Breast epithelium (tissue), 4 donors: ENCODE results near the gene SLC17A7. TPM values are rescaled to one million over a fixed set of nuclear protein-coding genes. Genes with fewer than 3 reads are reported as not detected.
A peak's percentile ranks its signal among the peaks of the same experiment; 100 is the strongest.

Experiments used
- DNase-seq, 2 donors: peaks; one replicate each; pipeline ENCODE4 v3.0.0-alpha.2; 2019; ENCODE audit warnings: low spot score in 2 of 2
- H3K27ac ChIP-seq, 2 donors: fragments of 200-600 bp; sonication (generic) in 1 of 2; one replicate each; pipeline ENCODE4 v1.5.1; 2016 to 2019; ENCODE audit warnings: mild to moderate bottlenecking in 1 of 2
- H3K27me3 ChIP-seq, 2 donors: fragments of 200-600 bp; sonication (generic) in 1 of 2; one replicate each; pipeline versions ENCODE4 v1.5.1 to v1.6.0; 2017 to 2019; ENCODE audit warnings: control low read depth in 1 of 2, mild to moderate bottlenecking in 1 of 2
- H3K36me3 ChIP-seq: fragments of 200-600 bp; one replicate; pipeline ENCODE4 v1.5.1; 2019
- H3K4me1 ChIP-seq, 2 donors: fragments of 200-600 bp; sonication (generic); one replicate each; pipeline ENCODE4 v1.5.1; 2016 to 2019; ENCODE audit warnings: control low read depth in 1 of 2
- H3K4me3 ChIP-seq, 3 donors: fragments of 200-600 bp; sonication (generic); 1 replicate in 2 of 3; 2 replicates in 1 of 3; pipeline ENCODE4 v1.5.1; 2016 to 2019; ENCODE audit warnings: mild to moderate bottlenecking in 3 of 3, moderate library complexity in 2 of 3
- H3K9me3 ChIP-seq, 2 donors: fragments of 200-600 bp; sonication (generic) in 1 of 2; one replicate each; pipeline ENCODE4 v1.5.1; 2016 to 2019; ENCODE audit warnings: control low read depth in 1 of 2
- CTCF ChIP-seq, 3 donors: fragments of 450-650 bp; IDR thresholded peaks; one replicate each; pipeline ENCODE4 v1.5.1; 2016 to 2017; ENCODE audit warnings: antibody characterized with exemption in 3 of 3, mild to moderate bottlenecking in 3 of 3, moderate library complexity in 3 of 3
- POLR2A ChIP-seq: fragments of 450-650 bp; IDR thresholded peaks from one replicate; pipeline ENCODE4 v1.6.1; 2016; ENCODE audit warnings: antibody characterized with exemption, mild to moderate bottlenecking, moderate library complexity
- POLR2AphosphoS5 ChIP-seq, 3 donors: sonication (generic); formaldehyde crosslinking; IDR thresholded peaks; one replicate each; pipeline ENCODE4 v1.6.1; 2017; ENCODE audit warnings: antibody characterized with exemption in 3 of 3
- intact Hi-C: fragments of 100-400 bp; cut with DNase I; formaldehyde crosslinking; loops from one replicate; pipeline ENCODE4 v1.15.1; 2023; ENCODE audit warnings: low total_unique reads
- total RNA-seq, 3 donors: library from RNA; depleted of rRNA; stranded (reverse); fragments of >200 nt; gene quantifications; one replicate each; pipeline ENCODE4 v1.1.0, GENCODE V29; 2016

SLC17A7 gene
- total RNA-seq, 3 donors from 2014 or later, result 0.44 to 4.3 (median 0.98) TPM

- intact Hi-C loops, result no loop called here
- Histone ChIP-seq H3K27ac (peak overlapping the region; percentile 80 to 81), H3K4me3 (peak overlapping the region; percentile 62 to 91 (median 69)), H3K4me1 (peaks cover 0 to 4% of the 10 kb centered on the region in 2 donors), H3K36me3 (no peaks in the 10 kb centered on the region), H3K27me3 (peaks cover 0 to 28% of the 10 kb centered on the region in 2 donors), H3K9me3 (no peaks in the 10 kb centered on the region)
- no peak for DNase-seq
- TF ChIP-seq CTCF (IDR thresholded peaks at IDR 0.05) (no peak), POLR2A (no peak)
Measured at GRCh38 chr19:49441960-49442350, 628 bp upstream of the SLC17A7 start.

GRCh38 chr19:49440439-49441209 is 703 bp downstream of the SLC17A7 start:
- peaks cover 0 to 4% of the 10 kb centered on the region in 2 donors for H3K4me1 ChIP-seq
- H3K27ac ChIP-seq, result peak overlapping the region in 1 of 2 donors; percentile 48
- DNase-seq, result no peak
- intact Hi-C loops, result no loop called here
- H3K9me3 ChIP-seq, result no peaks in the 10 kb centered on the region
- no peak for TF ChIP-seq CTCF (IDR thresholded peaks at IDR 0.05)
- no peak for TF ChIP-seq POLR2A
- TF ChIP-seq POLR2AphosphoS5 (IDR thresholded peaks at IDR 0.05), result no peak
- H3K4me3 ChIP-seq, result peak overlapping the region; percentile 62 to 91 (median 69)
- H3K36me3 ChIP-seq, result no peaks in the 10 kb centered on the region
- peaks cover 0 to 41% of the 10 kb centered on the region in 2 donors for H3K27me3 ChIP-seq

- H3K4me1 ChIP-seq, result peaks cover 0 to 4% of the 10 kb centered on the region in 2 donors
- H3K9me3 ChIP-seq, result no peaks in the 10 kb centered on the region
- no peaks in the 10 kb centered on the region for H3K36me3 ChIP-seq
- TF ChIP-seq POLR2A, result no peak
- no peak for TF ChIP-seq CTCF (IDR thresholded peaks at IDR 0.05)
- peaks cover 0 to 42% of the 10 kb centered on the region in 2 donors for H3K27me3 ChIP-seq
- no peak overlapping the region for H3K4me3 ChIP-seq
- intact Hi-C loops, result loop anchor here (10.0 kb wide), 1 partner anchor 185 kb away; no protein-coding TSS in a partner anchor
- H3K27ac ChIP-seq, result no peak overlapping the region
- no peak for DNase-seq
Measured at GRCh38 chr19:49439836-49440235, 1.5 kb downstream of the SLC17A7 start.

GRCh38 chr19:49438261-49438660 is 3.1 kb downstream of the SLC17A7 start:
- Histone ChIP-seq H3K4me1 (peaks cover 0 to 2% of the 10 kb centered on the region in 2 donors), H3K9me3 (no peaks in the 10 kb centered on the region), H3K36me3 (no peaks in the 10 kb centered on the region), H3K27me3 (peaks cover 0 to 55% of the 10 kb centered on the region in 2 donors), H3K27ac (no peak overlapping the region), H3K4me3 (no peak overlapping the region)
- intact Hi-C loops, result loop anchor here (10.0 kb wide), 1 partner anchor 183 kb away; no protein-coding TSS in a partner anchor
- no peak for TF ChIP-seq POLR2AphosphoS5 (IDR thresholded peaks at IDR 0.05)
- DNase-seq, result no peak

- Histone ChIP-seq H3K27me3 (peaks cover 0 to 65% of the 10 kb centered on the region in 2 donors), H3K4me3 (no peak overlapping the region), H3K27ac (no peak overlapping the region), H3K9me3 (no peaks in the 10 kb centered on the region), H3K36me3 (no peaks in the 10 kb centered on the region), H3K4me1 (no peaks in the 10 kb centered on the region)
- intact Hi-C loops, result loop anchor here (10.0 kb wide), 1 partner anchor 182 kb away; no protein-coding TSS in a partner anchor
- TF ChIP-seq POLR2A (no peak), POLR2AphosphoS5 (IDR thresholded peaks at IDR 0.05) (no peak), CTCF (IDR thresholded peaks at IDR 0.05) (no peak)
- no peak for DNase-seq
Measured at GRCh38 chr19:49437231-49437630, 4.1 kb downstream of the SLC17A7 start.
